ENCODE data around the gene DDRGK1. TPM values are rescaled to one million over a fixed set of nuclear protein-coding genes. Genes with fewer than 3 reads are reported as not detected.

The DDRGK1 gene
- polyA plus RNA-seq, 3 donors, result 39.9 to 42.7 (median 42.6) TPM

DNA sequence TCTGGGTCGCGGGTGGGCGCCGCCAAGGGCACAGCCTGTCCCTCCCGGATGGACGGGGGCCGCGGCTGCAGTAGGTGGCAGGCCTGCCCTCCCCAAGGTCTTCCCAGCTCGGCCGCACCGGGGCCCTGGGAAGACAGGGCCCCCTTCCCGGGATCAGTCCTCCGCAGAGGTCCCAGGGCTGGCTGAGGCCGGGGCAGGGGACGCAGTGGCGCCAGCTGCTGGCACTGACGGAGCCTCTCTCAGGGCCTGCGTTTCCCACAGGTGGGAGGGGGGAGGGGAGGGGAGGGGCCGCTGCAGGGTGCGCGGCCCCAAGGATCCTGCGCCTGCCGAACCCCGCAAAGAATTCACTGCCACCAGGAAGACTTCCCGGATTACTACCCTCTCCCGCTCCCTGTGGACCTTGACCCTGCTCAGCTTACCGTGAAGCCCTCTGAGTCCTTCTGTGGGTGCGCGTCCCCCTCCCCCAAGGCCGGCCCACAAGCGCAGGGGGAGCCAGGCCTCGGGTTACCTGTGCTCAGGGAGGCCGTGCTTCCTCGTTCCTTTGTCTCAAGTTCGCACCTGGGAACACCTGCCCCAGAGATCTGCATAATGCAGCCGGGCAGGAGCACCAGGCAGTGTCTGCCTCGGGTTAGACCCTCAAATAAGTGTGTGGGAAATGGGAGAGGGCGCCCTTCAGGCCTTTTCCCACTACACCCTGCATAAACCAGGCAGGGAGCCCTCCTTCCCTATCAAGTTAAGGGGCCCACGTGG is 36.2 kb downstream of the DDRGK1 start:
- Mint-ChIP-seq H3K4me3 (peak overlapping the region in 1 of 2 donors; percentile 47), H3K27me3 (ENCODE audit: low read depth in 3 of 3) (peaks cover 58 to 81% (median 70%) of the 10 kb centered on the region in 3 donors), H3K4me1 (peaks cover 19% of the 10 kb centered on the region), H3K9me3 (peaks cover 0 to 12% (median 2%) of the 10 kb centered on the region in 7 donors), H3K36me3 (peaks cover 0 to 3% of the 10 kb centered on the region in 2 donors), H3K27ac (peak overlapping the region in 1 of 7 donors; percentile 58)
- Histone ChIP-seq H3K27me3 (ENCODE audit: control insufficient read depth in 2 of 2, insufficient read depth in 2 of 2, low read length in 2 of 2) (peaks cover 24 to 60% of the 10 kb centered on the region in 2 donors), H3K4me2 (replicated peaks; ENCODE audit: extremely low read depth, low read length, poor library complexity, severe bottlenecking) (no peak overlapping the region), H3K27ac (ENCODE audit: low read depth in 1 of 2, low read length in 2 of 2) (no peak overlapping the region), H3K79me2 (ENCODE audit: insufficient read depth, low read length) (no peaks in the 10 kb centered on the region), H3K9ac (ENCODE audit: insufficient read depth, low read length, poor library complexity, severe bottlenecking) (no peak overlapping the region), H3K9me3 (replicated peaks in 1 of 2; ENCODE audit: control insufficient read depth in 1 of 2, insufficient read depth in 1 of 2, low read length in 2 of 2) (peaks cover 0 to 16% of the 10 kb centered on the region in 2 donors), H4K20me1 (ENCODE audit: insufficient read depth, low read length) (no peaks in the 10 kb centered on the region), H3K4me1 (ENCODE audit: control insufficient read depth in 1 of 2, insufficient read depth in 2 of 2, low read length in 2 of 2) (peaks cover 6 to 18% of the 10 kb centered on the region in 2 donors), H2AFZ (ENCODE audit: insufficient read depth, low read depth, low read length, poor library complexity, severe bottlenecking) (no peak overlapping the region), H3K36me3 (replicated peaks in 1 of 2; ENCODE audit: control insufficient read depth in 1 of 2, insufficient read depth in 2 of 2, low read length in 2 of 2) (no peaks in the 10 kb centered on the region), H3K4me3 (replicated peaks in 1 of 3; ENCODE audit: low read depth in 2 of 3, low read length in 3 of 3) (no peak overlapping the region)
- intact Hi-C loops (cut with micrococcal nuclease), result no loop called here
- TF ChIP-seq CTCF (IDR thresholded peaks at IDR 0.05), result no peak
- no peak for DNase-seq
- 15% methylated on average over 27 of the region's 39 CpGs for WGBS (ENCODE audit: insufficient coverage)

GRCh38 chr20:3167738-3168078 is 36.8 kb downstream of the DDRGK1 start:
- whole genome bisulfite sequencing (ENCODE audit: insufficient coverage), result 32% methylated on average over 20 of the region's 25 CpGs
- DNase-seq, result no peak
- H3K9ac ChIP-seq (ENCODE audit: insufficient read depth, low read length, poor library complexity, severe bottlenecking), result no peak overlapping the region
- H3K27ac ChIP-seq (ENCODE audit: low read depth in 1 of 2, low read length in 2 of 2), result no peak overlapping the region
- Mint-ChIP-seq H3K4me1 (peaks cover 18% of the 10 kb centered on the region), H3K27ac (no peak overlapping the region), H3K4me3 (peak overlapping the region in 1 of 2 donors; percentile 73), H3K9me3 (peaks cover 0 to 12% (median 2%) of the 10 kb centered on the region in 7 donors), H3K36me3 (peaks cover 0 to 3% of the 10 kb centered on the region in 2 donors), H3K27me3 (ENCODE audit: low read depth in 3 of 3) (peaks cover 56 to 77% (median 69%) of the 10 kb centered on the region in 3 donors)
- no peak overlapping the region for H2AFZ ChIP-seq (ENCODE audit: insufficient read depth, low read depth, low read length, poor library complexity, severe bottlenecking)
- peaks cover 1 to 13% of the 10 kb centered on the region in 2 donors for H3K4me1 ChIP-seq (ENCODE audit: control insufficient read depth in 1 of 2, insufficient read depth in 2 of 2, low read length in 2 of 2)
- H3K79me2 ChIP-seq (ENCODE audit: insufficient read depth, low read length), result no peaks in the 10 kb centered on the region
- intact Hi-C loops (cut with micrococcal nuclease), result no loop called here
- peaks cover 23 to 59% of the 10 kb centered on the region in 2 donors for H3K27me3 ChIP-seq (ENCODE audit: control insufficient read depth in 2 of 2, insufficient read depth in 2 of 2, low read length in 2 of 2)
- peaks cover 0 to 16% of the 10 kb centered on the region in 2 donors for H3K9me3 ChIP-seq (replicated peaks in 1 of 2; ENCODE audit: control insufficient read depth in 1 of 2, insufficient read depth in 1 of 2, low read length in 2 of 2)
- no peaks in the 10 kb centered on the region for H3K36me3 ChIP-seq (replicated peaks in 1 of 2; ENCODE audit: control insufficient read depth in 1 of 2, insufficient read depth in 2 of 2, low read length in 2 of 2)
- H4K20me1 ChIP-seq (ENCODE audit: insufficient read depth, low read length), result no peaks in the 10 kb centered on the region
- H3K4me3 ChIP-seq (replicated peaks in 1 of 3; ENCODE audit: low read depth in 2 of 3, low read length in 3 of 3), result no peak overlapping the region
- no peak for TF ChIP-seq CTCF (IDR thresholded peaks at IDR 0.05)
- H3K4me2 ChIP-seq (replicated peaks; ENCODE audit: extremely low read depth, low read length, poor library complexity, severe bottlenecking), result no peak overlapping the region
